ENCODE measurements around the gene TSHZ2.

DNA sequence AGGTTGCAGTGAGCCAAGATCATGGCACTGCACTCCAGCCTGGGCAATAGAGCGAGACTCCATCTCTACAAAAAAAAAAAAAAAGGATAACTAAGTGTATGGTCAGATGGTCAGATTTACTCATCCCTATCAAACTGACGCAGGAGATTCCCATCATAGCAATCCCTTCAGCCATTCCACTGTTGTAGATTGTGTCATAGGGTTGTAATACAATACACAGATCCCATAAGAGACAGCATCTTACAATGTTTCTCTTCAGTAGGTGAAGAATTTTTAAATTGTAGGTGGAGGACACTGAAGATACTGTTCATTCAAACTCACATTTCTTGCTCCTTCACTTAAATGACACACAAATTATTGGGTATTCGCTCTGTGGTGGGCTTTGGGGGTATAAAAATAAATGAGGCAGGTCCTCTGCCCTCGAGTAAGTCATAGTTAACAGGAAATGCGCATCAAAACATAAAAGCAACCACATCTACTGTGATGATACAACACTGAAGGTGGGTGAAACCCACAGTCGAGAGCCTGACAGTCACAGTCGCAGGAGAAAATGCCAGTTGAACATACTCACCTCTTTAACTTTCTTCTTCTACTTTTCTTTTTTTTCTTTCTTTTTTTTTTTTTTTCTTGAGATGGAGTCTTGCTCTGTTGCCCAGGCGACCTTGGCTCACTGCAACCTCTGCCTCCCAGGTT lies 416.0 kb downstream of the TSHZ2 start:
- no peak for TF ChIP-seq POLR2A (IDR thresholded peaks at IDR 0.05)
- TF ChIP-seq, protein P1, sequence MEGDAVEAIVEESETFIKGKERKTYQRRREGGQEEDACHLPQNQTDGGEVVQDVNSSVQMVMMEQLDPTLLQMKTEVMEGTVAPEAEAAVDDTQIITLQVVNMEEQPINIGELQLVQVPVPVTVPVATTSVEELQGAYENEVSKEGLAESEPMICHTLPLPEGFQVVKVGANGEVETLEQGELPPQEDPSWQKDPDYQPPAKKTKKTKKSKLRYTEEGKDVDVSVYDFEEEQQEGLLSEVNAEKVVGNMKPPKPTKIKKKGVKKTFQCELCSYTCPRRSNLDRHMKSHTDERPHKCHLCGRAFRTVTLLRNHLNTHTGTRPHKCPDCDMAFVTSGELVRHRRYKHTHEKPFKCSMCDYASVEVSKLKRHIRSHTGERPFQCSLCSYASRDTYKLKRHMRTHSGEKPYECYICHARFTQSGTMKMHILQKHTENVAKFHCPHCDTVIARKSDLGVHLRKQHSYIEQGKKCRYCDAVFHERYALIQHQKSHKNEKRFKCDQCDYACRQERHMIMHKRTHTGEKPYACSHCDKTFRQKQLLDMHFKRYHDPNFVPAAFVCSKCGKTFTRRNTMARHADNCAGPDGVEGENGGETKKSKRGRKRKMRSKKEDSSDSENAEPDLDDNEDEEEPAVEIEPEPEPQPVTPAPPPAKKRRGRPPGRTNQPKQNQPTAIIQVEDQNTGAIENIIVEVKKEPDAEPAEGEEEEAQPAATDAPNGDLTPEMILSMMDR (IDR thresholded peaks at IDR 0.05) = no peak

Measured in testis (tissue), 2 donors.